HFFc6 (cell line): ENCODE measurements around the gene HVCN1. TPM values are rescaled to one million over a fixed set of nuclear protein-coding genes. Genes with fewer than 3 reads are reported as not detected.

Source experiments
- DNase-seq: peaks from one replicate; pipeline ENCODE4 v3.0.0-alpha.2; 2018
- H3K27ac Mint-ChIP-seq: 2 replicates; pipeline ENCODE4 v1.8.0; 2020; ENCODE audit warnings: mild to moderate bottlenecking, mixed read lengths
- H3K27me3 Mint-ChIP-seq: 2 replicates; pipeline ENCODE4 v1.8.0; 2021; ENCODE audit warnings: mild to moderate bottlenecking, moderate library complexity, mixed read lengths; ENCODE audit not compliant: insufficient read depth
- H3K36me3 Mint-ChIP-seq: 2 replicates; pipeline ENCODE4 v1.8.0; 2021; ENCODE audit warnings: low read depth, mixed read lengths
- H3K4me1 Mint-ChIP-seq: 2 replicates; pipeline ENCODE4 v1.8.0; 2020; ENCODE audit warnings: low read depth, mixed read lengths
- H3K4me3 Mint-ChIP-seq: 2 replicates; pipeline ENCODE4 v1.8.0; 2020; ENCODE audit warnings: mild to moderate bottlenecking, moderate library complexity, mixed read lengths
- H3K9me3 Mint-ChIP-seq: 2 replicates; pipeline ENCODE4 v1.8.0; 2020; ENCODE audit warnings: mild to moderate bottlenecking, mixed read lengths
- total RNA-seq, 6 experiments: library from RNA; stranded (reverse); fragmentation: NEBNext Ultra II Directional; extraction: Animal tissue kit (Norgen Biotek cat#: 25700); gene quantifications; 2 replicates in 1 of 6; 3 replicates in 5 of 6; pipeline ENCODE4 v1.2.3, GENCODE V29; 2021
- TF ChIP-seq, protein P1 (sequence below): fragments of 200-600 bp; sonication (generic); IDR thresholded peaks from 2 replicates; pipeline ENCODE4 v1.5.0; 2021; ENCODE audit warnings: antibody characterized with exemption, mild to moderate bottlenecking

Gene HVCN1
- total RNA-seq, 6 experiments from 2014 or later, result 0.09 to 0.71 (median 0.33) TPM; not detected in 1

DNA sequence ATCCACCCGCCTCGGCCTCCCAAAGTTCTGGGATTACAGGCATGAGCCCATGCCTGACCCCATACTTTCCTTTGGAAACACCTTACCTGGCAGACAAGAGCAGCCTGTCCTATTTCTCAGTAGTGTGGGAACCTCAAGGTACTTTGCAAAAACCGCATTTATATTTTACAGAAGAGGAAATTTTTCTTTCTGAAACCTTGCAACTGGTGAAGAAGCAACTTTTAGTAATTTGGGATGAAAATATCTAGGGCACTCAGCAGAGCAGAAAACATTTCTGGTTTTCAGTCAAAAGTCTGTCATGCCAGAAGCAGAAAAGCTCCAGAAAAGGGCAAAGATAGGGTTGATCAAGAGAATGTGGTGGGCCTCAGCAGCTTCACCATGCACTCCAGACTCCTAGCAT, 21.2 kb downstream of the HVCN1 start:
- Mint-ChIP-seq H3K4me3 (no peak overlapping the region), H3K9me3 (peaks cover 15% of the 10 kb centered on the region), H3K27ac (no peak overlapping the region), H3K27me3 (peaks cover 35% of the 10 kb centered on the region), H3K36me3 (peaks cover 8% of the 10 kb centered on the region; the same call in 1 of the 2 replicates), H3K4me1 (no peaks in the 10 kb centered on the region)
- DNase-seq, result no peak
- TF ChIP-seq, protein P1, sequence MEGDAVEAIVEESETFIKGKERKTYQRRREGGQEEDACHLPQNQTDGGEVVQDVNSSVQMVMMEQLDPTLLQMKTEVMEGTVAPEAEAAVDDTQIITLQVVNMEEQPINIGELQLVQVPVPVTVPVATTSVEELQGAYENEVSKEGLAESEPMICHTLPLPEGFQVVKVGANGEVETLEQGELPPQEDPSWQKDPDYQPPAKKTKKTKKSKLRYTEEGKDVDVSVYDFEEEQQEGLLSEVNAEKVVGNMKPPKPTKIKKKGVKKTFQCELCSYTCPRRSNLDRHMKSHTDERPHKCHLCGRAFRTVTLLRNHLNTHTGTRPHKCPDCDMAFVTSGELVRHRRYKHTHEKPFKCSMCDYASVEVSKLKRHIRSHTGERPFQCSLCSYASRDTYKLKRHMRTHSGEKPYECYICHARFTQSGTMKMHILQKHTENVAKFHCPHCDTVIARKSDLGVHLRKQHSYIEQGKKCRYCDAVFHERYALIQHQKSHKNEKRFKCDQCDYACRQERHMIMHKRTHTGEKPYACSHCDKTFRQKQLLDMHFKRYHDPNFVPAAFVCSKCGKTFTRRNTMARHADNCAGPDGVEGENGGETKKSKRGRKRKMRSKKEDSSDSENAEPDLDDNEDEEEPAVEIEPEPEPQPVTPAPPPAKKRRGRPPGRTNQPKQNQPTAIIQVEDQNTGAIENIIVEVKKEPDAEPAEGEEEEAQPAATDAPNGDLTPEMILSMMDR, result no peak

DNA sequence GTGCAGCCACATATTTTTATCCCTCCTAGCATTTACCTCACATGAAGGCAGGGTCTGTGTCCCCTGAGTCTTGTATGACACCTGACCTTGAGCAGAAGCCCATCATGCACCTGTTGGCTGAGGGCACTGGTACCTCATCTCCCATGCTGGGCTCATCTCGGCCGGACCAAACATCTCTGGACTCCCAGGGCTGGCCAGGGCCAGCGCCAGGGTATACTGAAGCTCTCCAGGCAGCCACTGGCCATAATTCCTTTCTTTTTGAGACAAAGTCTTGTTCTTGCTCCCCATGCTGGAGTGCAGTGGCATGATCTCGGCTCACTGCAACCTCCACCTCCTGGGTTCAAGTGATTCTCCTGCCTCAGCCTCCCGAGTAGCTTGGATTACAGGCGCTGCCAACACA, 22.0 kb downstream of the HVCN1 start:
- Mint-ChIP-seq H3K9me3 (peaks cover 15% of the 10 kb centered on the region), H3K27me3 (peaks cover 30% of the 10 kb centered on the region), H3K36me3 (peaks cover 8% of the 10 kb centered on the region; the same call in 1 of the 2 replicates), H3K4me3 (no peak overlapping the region), H3K4me1 (no peaks in the 10 kb centered on the region), H3K27ac (no peak overlapping the region)
- DNase-seq, result no peak
- TF ChIP-seq, protein P1, result no peak

DNA sequence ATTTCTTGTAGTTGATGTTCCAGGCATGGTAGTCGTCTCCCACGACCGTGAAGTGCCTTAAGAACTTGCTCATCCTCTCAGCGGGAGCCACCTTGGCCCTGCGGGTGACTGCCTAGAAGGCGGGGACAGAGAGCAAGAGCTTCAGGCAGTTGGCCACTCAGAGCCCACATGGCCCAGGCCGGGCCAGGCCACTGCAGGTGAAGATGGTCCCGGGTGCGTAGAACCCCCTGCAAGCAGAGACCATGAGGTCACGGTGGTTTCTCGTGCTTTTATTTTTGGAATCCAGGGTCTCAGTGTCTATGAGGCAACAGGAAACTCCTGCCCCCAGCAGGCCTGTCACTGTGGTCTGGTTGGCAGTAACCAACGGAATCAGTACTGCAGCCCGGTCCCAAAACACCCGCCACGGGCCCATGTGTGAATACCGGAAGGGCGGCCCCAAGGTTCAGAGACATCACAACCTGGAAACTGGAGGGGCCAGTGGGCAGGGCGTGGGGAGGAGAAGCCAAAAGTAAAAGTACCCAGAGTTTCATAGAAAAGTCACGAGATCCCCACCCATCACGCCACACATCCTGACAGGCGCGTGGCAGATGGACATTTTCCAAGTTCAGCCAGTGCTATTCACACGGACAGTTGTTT, 27.5 kb downstream of the HVCN1 start:
- Mint-ChIP-seq H3K36me3 (peaks cover 8% of the 10 kb centered on the region; the same call in 1 of the 2 replicates), H3K4me3 (no peak overlapping the region), H3K4me1 (no peaks in the 10 kb centered on the region), H3K27ac (no peak overlapping the region), H3K27me3 (peaks cover 33% of the 10 kb centered on the region), H3K9me3 (peaks cover 15% of the 10 kb centered on the region)
- TF ChIP-seq, protein P1, result no peak
- DNase-seq, result no peak

DNA sequence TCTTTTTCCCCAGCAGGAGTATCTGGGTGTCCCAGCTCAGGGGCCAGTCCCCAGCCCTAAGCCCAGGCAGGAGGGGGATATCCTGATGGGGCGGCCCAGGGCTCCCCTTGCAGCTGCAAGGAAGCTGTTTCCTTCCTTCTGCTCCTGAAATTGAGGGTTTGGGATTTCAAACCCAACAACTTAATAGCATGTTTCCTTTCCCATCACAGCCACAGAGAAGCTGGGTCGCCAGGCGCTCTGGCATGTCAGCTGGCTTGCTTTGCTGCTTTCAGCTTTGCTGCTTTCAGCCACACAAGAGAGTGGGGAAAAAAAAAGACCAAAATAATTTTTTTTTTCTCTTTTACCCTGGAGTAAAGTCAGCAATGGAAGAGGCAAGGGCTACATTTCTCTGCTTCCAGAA, 30.0 kb downstream of the HVCN1 start:
- Mint-ChIP-seq H3K9me3 (no peaks in the 10 kb centered on the region), H3K27me3 (peaks cover 28% of the 10 kb centered on the region), H3K27ac (no peak overlapping the region), H3K4me1 (no peaks in the 10 kb centered on the region), H3K4me3 (no peak overlapping the region), H3K36me3 (no peaks in the 10 kb centered on the region)
- TF ChIP-seq, protein P1, result no peak
- no peak for DNase-seq

DNA sequence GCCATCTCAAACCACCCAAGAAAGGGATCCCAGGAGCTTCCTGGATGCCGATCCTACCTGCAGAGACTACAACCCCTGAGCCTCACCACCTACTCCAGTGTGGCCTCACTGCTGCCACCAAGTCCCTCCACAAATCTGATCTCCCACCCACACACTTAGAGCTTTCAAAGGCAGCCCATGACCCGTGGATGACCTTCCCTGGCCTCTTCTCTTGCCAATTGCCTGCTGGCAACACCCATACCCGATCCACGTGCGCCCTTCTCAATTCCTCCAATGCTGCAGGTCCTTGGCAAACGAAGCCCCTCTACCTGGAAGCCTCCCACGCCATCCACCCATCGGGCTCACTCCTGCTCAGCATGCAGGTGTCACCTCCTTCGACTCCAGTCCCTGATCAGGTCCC, 30.7 kb downstream of the HVCN1 start:
- no peak overlapping the region for H3K4me3 Mint-ChIP-seq
- H3K9me3 Mint-ChIP-seq, result no peaks in the 10 kb centered on the region
- H3K4me1 Mint-ChIP-seq, result no peaks in the 10 kb centered on the region
- DNase-seq, result no peak
- peaks cover 28% of the 10 kb centered on the region for H3K27me3 Mint-ChIP-seq
- H3K27ac Mint-ChIP-seq, result no peak overlapping the region
- TF ChIP-seq, protein P1, result no peak
- no peaks in the 10 kb centered on the region for H3K36me3 Mint-ChIP-seq
